DND-41 (cell line): Measurements from ENCODE around the gene GRID1.

Experiments used
- ATAC-seq: fragments of 200-7000 bp; cut with Tn5 transposase; 3 replicates; pipeline ENCODE4 v1.9.1; 2021; ENCODE audit warnings: low read depth; ENCODE audit not compliant: insufficient read depth
- DNase-seq: peaks from one replicate; pipeline ENCODE4 v3.0.0-alpha.2; 2020
- H2AFZ ChIP-seq: 2 replicates; pipeline ENCODE4 v1.6.0; 2012; ENCODE audit warnings: low read depth, low read length
- H3K27ac ChIP-seq: 2 replicates; pipeline ENCODE4 v1.5.1; 2012; ENCODE audit warnings: low read length, inconsistent platforms
- H3K27me3 ChIP-seq: fragments of 200-600 bp; sonication (generic); 2 replicates; pipeline ENCODE4 v1.6.0; 2012; ENCODE audit warnings: low read length, mild to moderate bottlenecking, inconsistent platforms; ENCODE audit not compliant: insufficient read depth, poor library complexity
- H3K36me3 ChIP-seq: 2 replicates; pipeline ENCODE4 v1.5.1; 2012; ENCODE audit warnings: low read length, inconsistent platforms; ENCODE audit not compliant: insufficient read depth
- H3K4me1 ChIP-seq: 2 replicates; pipeline ENCODE4 v1.5.1; 2012; ENCODE audit warnings: mild to moderate bottlenecking, low read length; ENCODE audit not compliant: insufficient read depth
- H3K4me2 ChIP-seq: 2 replicates; pipeline ENCODE4 v1.6.0; 2012; ENCODE audit warnings: mild to moderate bottlenecking, moderate library complexity, low read length, inconsistent platforms; ENCODE audit not compliant: insufficient read depth
- H3K4me3 ChIP-seq, 2 experiments: fragments of 200-600 bp in 1 of 2; shearing (Covaris generic) in 1 of 2; 2 replicates each; pipeline ENCODE4 v1.5.1; 2012 to 2016; ENCODE audit warnings: inconsistent platforms in 2 of 2, low read length in 2 of 2, mild to moderate bottlenecking in 2 of 2, low read depth in 1 of 2, moderate library complexity in 1 of 2
- H3K79me2 ChIP-seq: 2 replicates; pipeline ENCODE4 v1.6.0; 2012; ENCODE audit warnings: low read length, inconsistent platforms; ENCODE audit not compliant: insufficient read depth
- H3K9ac ChIP-seq: 2 replicates; pipeline ENCODE4 v1.6.0; 2012; ENCODE audit warnings: low read depth, mild to moderate bottlenecking, inconsistent platforms, low read length, moderate library complexity
- H3K9me3 ChIP-seq: 2 replicates; pipeline ENCODE4 v1.5.1; 2012; ENCODE audit warnings: low read length, moderate library complexity, mild to moderate bottlenecking, inconsistent platforms; ENCODE audit not compliant: insufficient read depth, severe bottlenecking
- H4K20me1 ChIP-seq: 2 replicates; pipeline ENCODE4 v1.6.0; 2012; ENCODE audit warnings: low read length; ENCODE audit not compliant: insufficient read depth
- EZH2 ChIP-seq: IDR thresholded peaks from 3 replicates; pipeline ENCODE4 v1.6.1; 2012; ENCODE audit warnings: borderline replicate concordance, low read depth, mild to moderate bottlenecking, moderate library complexity, low read length, inconsistent platforms; ENCODE audit not compliant: severe bottlenecking
- TF ChIP-seq, protein P1 (sequence below): IDR thresholded peaks from 2 replicates; pipeline ENCODE4 v1.5.1; 2012; ENCODE audit warnings: borderline replicate concordance, low read length, moderate library complexity, mild to moderate bottlenecking; ENCODE audit not compliant: poor library complexity, severe bottlenecking; ENCODE audit errors: extremely low read depth

GRID1 gene

DNA sequence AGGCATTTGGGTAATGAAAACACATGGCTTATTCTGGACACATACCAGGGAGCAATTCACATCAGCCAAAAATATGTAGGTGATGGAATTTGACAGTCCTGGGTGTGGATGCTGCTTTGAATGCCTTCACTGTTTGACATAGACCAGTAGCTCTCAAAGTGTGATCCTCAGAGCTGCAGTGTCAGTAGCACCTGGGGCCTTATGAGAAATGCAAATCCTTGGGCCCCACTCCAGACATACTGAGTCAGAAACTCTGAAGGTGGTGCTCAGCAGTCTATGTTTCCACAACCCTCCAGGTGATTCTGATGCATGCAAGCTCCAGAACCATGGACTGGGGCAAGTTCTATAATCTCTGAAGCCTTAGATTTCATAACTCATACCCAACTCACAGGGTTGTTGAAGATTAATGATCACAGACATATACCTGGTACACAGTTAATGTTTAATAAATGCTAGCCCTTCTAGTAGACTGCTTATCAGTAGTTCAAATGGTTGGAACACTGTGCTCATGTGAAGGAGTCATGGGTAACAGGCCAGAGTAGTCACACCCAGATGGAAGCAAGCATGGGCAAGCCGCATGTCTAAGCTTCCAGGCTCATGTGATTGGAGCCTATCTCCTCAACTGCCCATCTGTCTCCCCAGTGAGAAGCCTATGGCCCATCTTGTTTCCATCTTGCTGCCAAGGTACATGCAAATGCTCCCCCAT lies 715.7 kb downstream of the GRID1 start:
- Histone ChIP-seq H2AFZ (no peak overlapping the region), H3K4me1 (no peaks in the 10 kb centered on the region), H3K79me2 (no peaks in the 10 kb centered on the region), H3K9ac (no peak overlapping the region), H3K4me2 (no peak overlapping the region), H3K27ac (no peak overlapping the region), H4K20me1 (no peaks in the 10 kb centered on the region), H3K27me3 (no peaks in the 10 kb centered on the region), H3K36me3 (no peaks in the 10 kb centered on the region), H3K9me3 (no peaks in the 10 kb centered on the region), H3K4me3 (no peak overlapping the region)
- TF ChIP-seq, protein P1, sequence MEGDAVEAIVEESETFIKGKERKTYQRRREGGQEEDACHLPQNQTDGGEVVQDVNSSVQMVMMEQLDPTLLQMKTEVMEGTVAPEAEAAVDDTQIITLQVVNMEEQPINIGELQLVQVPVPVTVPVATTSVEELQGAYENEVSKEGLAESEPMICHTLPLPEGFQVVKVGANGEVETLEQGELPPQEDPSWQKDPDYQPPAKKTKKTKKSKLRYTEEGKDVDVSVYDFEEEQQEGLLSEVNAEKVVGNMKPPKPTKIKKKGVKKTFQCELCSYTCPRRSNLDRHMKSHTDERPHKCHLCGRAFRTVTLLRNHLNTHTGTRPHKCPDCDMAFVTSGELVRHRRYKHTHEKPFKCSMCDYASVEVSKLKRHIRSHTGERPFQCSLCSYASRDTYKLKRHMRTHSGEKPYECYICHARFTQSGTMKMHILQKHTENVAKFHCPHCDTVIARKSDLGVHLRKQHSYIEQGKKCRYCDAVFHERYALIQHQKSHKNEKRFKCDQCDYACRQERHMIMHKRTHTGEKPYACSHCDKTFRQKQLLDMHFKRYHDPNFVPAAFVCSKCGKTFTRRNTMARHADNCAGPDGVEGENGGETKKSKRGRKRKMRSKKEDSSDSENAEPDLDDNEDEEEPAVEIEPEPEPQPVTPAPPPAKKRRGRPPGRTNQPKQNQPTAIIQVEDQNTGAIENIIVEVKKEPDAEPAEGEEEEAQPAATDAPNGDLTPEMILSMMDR = no peak
- TF ChIP-seq EZH2 = no peak
- no peak for ATAC-seq
- DNase-seq = no peak

DNA sequence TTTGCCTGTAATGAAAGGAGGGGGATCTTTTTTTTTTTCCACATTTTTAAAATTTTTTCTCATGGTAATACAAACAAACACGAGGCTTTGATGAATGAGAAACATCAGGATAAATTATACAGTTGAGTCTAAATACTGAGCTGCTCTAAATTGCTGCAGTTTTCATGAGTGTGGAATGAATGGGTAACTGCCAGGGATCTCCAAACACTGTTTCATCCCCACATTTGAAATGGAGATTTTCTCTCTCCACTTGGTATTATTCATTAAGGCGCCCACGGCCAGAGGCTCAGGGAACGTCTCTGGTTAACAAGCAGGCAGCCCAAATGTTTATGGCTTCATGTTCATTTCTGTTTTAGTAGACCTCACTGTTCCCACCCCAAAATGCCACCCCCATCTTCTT lies 717.1 kb downstream of the GRID1 start:
- TF ChIP-seq EZH2 = no peak
- TF ChIP-seq, protein P1 = no peak
- ATAC-seq (no peak), DNase-seq (no peak)
- Histone ChIP-seq H4K20me1 (no peaks in the 10 kb centered on the region), H3K9me3 (no peaks in the 10 kb centered on the region), H2AFZ (no peak overlapping the region), H3K79me2 (no peaks in the 10 kb centered on the region), H3K4me1 (no peaks in the 10 kb centered on the region), H3K27me3 (no peaks in the 10 kb centered on the region), H3K4me2 (no peak overlapping the region), H3K36me3 (no peaks in the 10 kb centered on the region), H3K9ac (no peak overlapping the region), H3K27ac (no peak overlapping the region), H3K4me3 (no peak overlapping the region)

DNA sequence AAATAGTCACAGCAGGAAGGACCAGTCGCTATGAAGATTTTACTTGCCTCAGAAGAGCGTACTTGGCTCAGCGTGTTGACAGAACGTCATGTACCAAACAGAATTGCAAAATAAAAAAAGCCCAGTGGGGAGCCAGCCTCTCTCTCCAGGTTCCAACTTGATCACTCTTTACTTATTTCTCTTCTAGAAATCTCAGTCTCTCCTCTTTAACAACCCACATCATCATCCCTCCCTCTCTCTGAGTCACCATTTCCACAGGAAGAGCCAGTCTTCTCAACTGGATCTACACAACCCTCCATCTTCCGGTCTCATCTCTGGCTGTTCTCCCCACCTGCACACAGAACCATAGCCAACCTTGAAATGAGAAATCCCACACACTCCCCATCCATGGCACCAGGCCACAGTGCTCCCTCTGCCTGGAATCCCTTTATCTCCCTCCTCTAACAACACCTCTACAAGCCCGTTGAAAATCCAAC lies 718.3 kb downstream of the GRID1 start:
- no peaks in the 10 kb centered on the region for H3K9me3 ChIP-seq
- no peaks in the 10 kb centered on the region for H3K27me3 ChIP-seq
- DNase-seq (no peak), ATAC-seq (no peak)
- H3K36me3 ChIP-seq = no peaks in the 10 kb centered on the region
- TF ChIP-seq EZH2 = no peak
- TF ChIP-seq, protein P1 = no peak
- no peaks in the 10 kb centered on the region for H3K79me2 ChIP-seq
- no peak overlapping the region for H3K27ac ChIP-seq
- H3K4me2 ChIP-seq = no peak overlapping the region
- no peak overlapping the region for H2AFZ ChIP-seq
- no peak overlapping the region for H3K4me3 ChIP-seq
- no peaks in the 10 kb centered on the region for H3K4me1 ChIP-seq
- H4K20me1 ChIP-seq = no peaks in the 10 kb centered on the region
- H3K9ac ChIP-seq = no peak overlapping the region
